Effector CD4-positive, alpha-beta T cell (primary cell): ENCODE results near the gene PGP.
"Not testable (repeated sequence)": the region's sequence is repeated elsewhere in the genome, so short reads cannot be mapped to it uniquely, and the experiment has no call there.

Source experiments
- DNase-seq: peaks from one replicate; pipeline ENCODE4 v3.0.0-alpha.2; 2020

PGP gene

DNA sequence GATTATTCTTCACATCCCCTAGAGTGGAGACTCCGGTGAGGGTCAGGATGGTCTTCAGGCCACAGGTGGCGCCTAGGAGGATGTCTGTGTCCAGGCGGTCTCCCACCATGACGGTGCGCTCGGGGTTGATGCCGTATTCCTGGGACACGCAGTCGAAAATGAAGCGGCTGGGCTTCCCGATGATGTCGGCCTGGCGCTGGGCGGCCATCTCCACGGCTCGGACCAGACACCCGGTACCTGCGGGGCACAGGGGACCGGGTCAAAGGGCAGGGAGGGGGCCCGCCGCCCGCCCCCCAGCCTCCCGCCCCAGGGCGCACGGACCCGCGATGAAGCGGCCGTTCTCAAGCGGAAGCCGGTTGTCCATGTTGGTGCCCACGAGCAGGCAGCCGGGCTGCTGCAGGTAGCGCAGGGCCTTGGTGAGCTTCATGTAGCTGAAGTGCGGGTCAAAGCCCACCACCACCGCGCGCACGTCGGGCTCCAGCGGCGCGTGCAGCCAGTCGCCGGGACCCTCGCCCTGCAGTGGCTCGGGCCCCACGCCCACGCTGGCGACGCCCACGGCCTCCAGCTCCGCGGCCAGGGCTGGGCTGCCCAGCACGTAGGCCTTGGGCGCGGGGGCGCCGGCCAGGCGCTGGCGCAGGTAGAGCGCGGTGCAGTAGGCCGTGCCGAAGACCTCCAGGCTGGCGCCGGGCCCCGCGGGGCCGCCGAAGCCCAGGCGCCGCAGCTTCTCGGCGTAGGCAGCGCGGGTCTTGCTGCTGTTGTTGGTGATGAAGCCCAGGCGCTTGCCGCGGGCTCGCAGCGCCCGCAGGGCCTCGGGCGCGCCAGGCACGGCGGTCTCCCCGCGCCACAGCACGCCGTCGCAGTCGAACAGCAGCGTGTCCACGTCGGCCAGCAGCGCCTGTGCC lies 572 bp downstream of the PGP start:
- no peak for DNase-seq

- no peak for DNase-seq
Observed at GRCh38 chr16:2212362-2213324, 2.0 kb downstream of the PGP start.

DNA sequence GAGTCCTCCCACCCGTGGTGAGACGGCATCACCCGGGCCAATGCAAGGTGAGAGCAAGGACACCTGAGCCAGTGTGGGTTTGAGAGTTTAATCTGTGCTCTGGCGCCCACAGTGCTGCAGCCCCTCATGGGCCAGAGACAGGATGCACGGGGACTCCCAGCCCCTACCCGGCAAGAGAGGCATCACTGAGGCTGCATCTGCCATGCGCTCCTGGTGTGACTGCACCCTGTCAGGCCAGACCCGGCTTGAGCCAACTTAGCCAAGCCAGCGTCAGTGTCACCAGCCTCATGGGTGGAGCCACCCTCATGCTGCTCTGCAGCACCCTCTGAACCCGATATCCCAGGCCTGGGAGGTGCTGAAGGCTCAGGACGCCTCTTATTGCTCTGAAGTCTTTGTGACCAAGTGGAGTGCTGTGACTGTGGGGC lies 2.7 kb downstream of the PGP start:
- DNase-seq = no peak

- no peak for DNase-seq
Observed at GRCh38 chr16:2210386-2211365, 4.0 kb downstream of the PGP start, which contains the start of gene BRICD5. Gene BRICD5 (minus strand): TSS chr16:2210863. CDS start chr16:2210833, 30 bp downstream.

DNA sequence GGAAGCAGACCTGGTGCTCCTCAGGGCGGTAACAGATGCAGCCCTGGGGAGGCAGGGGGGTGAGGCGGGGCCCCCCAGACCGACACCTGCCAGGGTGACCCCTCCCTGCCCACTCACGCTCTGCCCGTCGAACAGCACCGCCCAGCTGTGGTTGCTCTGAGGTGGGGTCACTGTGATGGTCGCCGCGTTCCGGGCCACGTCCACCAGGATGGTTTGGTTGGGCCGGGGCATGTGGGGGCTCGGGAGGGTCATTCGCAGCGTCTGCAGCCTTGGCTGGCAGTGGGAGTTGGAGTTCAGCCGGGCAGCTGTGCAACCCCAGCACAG lies 4.7 kb downstream of the PGP start:
- DNase-seq = no peak

- no peak for DNase-seq
Observed at GRCh38 chr16:2209258-2210008, 5.2 kb downstream of the PGP start.

DNA sequence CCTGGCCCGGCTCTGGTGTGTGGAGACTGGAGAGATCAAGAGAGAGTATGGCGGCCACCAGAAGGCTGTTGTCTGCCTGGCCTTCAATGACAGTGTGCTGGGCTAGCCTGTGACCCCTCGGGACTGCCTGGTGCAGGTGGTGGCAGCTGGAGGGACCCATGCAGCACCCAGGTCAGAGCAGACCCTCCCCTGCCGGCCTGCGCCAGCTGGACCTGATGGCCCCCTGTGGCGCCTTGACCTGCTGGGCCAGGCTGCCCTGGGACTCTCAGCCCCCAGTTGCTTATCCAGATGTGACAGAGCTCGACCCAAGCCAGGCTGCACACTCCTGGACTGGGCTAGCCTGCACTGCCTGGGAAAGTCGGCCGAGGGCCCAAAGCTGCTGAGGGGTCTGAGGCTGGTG lies 5.9 kb downstream of the PGP start:
- no peak for DNase-seq

DNA sequence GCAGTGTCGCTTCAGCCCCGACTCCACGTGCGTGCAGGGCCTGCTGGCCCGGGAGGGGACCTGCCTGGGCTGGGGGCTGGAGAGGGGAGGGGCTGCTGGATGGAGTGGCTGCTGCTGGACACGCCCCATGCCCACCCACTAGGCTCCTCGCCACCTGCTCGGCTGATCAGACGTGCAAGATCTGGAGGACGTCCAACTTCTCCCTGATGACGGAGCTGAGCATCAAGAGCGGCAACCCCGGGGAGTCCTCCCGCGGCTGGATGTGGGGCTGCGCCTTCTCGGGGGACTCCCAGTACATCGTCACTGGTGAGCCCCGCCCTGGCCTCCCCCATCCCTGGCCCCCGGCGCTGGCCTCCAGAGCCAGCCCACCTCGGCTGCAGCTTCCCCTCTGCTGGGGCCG lies 6.3 kb downstream of the PGP start:
- no peak for DNase-seq

DNA sequence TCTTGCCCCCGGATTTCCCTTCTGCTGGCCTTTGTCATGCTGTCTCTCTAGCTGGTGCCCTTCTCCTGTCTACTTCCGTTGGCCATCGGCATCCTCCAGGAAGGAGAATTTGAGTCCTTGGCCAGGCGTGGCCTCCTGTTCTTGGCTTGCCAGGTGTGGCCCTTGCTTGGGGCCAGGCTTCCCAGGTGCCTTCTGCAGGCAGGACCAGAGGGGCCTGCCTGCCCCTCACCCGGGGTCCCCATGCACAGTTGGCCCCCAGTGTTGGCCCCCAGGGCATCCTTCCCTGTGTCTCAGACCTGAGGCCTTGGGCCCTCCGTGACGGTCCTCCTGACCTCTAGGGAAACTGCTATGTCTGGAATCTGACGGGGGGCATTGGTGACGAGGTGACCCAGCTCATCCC lies 6.8 kb downstream of the PGP start:
- DNase-seq = no peak

- DNase-seq = no peak
Observed at GRCh38 chr16:2206780-2207433, 7.7 kb downstream of the PGP start.

DNA sequence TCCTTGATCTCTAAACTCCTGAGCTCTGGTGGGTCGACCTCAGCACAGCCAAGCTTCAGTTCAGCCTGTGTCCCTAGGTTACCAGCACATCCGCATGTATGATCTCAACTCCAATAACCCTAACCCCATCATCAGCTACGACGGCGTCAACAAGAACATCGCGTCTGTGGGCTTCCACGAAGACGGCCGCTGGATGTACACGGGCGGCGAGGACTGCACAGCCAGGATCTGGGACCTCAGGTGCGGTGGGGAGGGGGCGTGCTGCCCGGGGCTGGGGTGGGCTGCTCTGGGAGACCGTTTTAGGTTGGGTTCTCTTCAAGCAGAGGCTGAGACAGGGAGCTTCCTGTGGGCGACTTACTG lies 8.2 kb downstream of the PGP start:
- DNase-seq = no peak

GRCh38 chr16:2205967-2206313 lies 8.7 kb downstream of the PGP start:
- DNase-seq = no peak

GRCh38 chr16:2205104-2205966 lies 9.3 kb downstream of the PGP start, which contains the start of gene MLST8:
Gene MLST8 (plus strand): TSS chr16:2205454. CDS start chr16:2206086, 632 bp downstream.
- peak; percentile 91 for DNase-seq

DNA sequence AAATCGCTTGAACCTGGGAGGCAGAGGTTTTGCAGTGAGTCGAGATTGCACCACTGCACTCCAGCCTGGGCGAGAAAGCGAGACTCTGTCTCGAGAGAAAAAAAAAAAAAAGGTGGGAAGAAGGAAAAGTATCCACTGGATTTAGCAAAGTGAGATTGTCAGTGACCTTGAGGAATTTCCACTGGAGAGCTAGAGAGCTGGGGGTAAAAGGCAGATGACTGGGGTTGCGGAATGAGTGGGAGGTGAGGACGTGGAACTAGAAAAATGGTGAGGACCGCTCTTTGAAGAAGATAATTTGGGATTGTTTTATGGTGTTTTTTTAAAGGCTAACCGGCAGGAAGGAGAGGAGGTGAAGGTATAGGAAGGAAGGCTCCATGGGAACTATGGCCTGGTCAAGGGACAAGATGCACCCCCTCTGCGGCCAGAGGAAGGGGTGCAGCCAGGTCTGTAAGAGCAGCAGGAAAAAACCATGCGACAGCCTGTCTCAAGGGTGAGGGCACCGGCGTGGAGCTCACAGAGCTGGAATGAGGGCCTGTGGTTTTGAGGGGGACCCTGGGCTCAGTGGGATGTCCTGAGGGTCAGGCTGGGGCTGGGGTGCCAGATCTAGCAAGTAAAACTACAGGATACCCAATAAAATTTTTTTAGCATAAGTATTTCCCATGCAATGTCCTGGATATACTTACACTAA lies 10.1 kb downstream of the PGP start:
- DNase-seq = no peak

GRCh38 chr16:2203119-2203688 lies 11.4 kb downstream of the PGP start:
- not testable (repeated sequence) for DNase-seq

DNA sequence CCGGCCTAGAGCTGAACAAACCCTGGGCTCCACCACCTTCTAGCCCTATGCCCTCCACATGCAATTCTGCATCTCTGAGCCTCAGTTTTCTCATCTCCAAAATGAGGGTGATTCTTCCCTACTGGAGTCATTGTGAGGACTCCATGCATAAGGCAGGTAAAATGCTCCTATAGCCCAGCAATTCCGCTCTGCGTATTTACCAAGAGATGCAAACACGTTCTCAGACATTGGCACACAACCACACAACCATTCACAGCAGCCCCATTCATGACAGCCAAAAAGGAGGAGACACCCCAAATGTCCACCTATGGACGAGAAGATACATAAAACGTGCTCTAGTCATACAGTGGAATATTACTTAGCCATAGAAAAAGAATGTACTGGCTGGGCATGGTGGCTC lies 14.3 kb downstream of the PGP start:
- DNase-seq = no peak

DNA sequence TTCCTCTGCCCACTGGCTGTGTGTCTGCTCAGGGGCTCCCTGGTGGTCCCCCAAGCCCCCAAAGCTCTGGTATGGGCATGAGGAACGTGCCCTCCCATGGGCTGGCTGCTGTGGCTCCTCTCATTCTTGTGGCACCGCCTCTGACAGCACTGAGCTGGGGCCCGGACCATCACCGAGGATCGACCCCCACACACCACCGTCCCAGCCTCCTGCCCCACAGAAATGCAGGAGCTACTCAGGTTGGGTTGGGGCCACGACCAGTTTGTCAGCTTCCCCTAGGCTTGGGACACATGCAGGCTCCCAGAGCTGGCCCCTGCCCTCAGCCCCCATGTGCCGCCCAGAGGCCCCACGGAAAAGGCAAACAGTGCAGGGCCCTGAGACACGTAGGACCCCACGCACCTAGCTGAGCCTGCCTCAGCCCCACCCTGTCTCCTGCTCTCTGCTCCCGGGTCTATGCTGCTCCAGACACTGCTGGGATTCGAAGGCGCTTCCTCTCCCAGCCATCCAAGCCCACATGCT lies 15.0 kb downstream of the PGP start:
- no peak for DNase-seq

GRCh38 chr16:2199095-2199494 lies 15.5 kb downstream of the PGP start:
- no peak for DNase-seq

DNA sequence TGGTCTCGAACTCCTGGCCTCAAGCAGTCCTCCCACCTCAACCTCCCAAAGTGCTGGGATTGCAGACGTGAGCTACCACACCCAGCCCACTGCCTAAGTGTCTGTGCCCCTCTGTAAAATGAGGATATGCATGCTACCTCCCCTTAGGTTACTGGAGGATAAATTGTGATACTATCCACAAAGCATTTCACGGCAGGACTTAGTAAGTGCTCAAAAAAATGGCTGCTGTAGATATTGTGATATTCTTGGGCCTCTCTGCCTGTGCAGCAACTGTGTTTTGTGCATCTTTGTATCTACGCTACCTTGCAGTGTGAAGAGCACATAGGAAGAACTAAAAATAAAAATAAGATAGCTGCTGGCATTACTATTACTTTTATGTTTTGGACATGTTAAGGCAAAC lies 16.4 kb downstream of the PGP start:
- DNase-seq = no peak
